ENCODE data around the gene SHB.

GRCh38 chr9:38022203-38022895 is 46.7 kb downstream of the SHB start:
- TF ChIP-seq POLR2AphosphoS5 (IDR thresholded peaks at IDR 0.05) (no peak), CTCF (IDR thresholded peaks at IDR 0.05) (no peak)
